HL-60 (cell line): Measurements from ENCODE around the gene CTTNBP2NL.

ENCODE experiments used
- DNase-seq, 2 experiments: peaks; one replicate each; pipeline ENCODE4 v3.0.0-alpha.2; 2010 to 2020; ENCODE audit warnings: low read depth in 1 of 2, low spot score in 1 of 2
- H3K27ac ChIP-seq: fragments of 250-450 bp; sonication (Bioruptor Pico); replicated peaks from 2 replicates; pipeline ENCODE4 v1.5.1; 2020; ENCODE audit warnings: mild to moderate bottlenecking, moderate library complexity
- H3K27me3 ChIP-seq: fragments of 250-450 bp; sonication (Bioruptor Pico); 2 replicates; pipeline ENCODE4 v1.5.1; 2021; ENCODE audit warnings: mild to moderate bottlenecking, moderate library complexity; ENCODE audit not compliant: insufficient read depth, poor library complexity, severe bottlenecking
- H3K4me3 ChIP-seq: replicated peaks from 2 replicates; pipeline ENCODE4 v1.5.1; 2011; ENCODE audit warnings: mild to moderate bottlenecking, control low read depth, low read length; ENCODE audit not compliant: insufficient read depth
- GABPA ChIP-seq: IDR thresholded peaks from 2 replicates; pipeline ENCODE4 v1.6.1; 2012; ENCODE audit warnings: low read depth
- POLR2AphosphoS5 ChIP-seq: IDR thresholded peaks from 2 replicates; pipeline ENCODE4 v1.6.1; 2012; ENCODE audit warnings: low read depth
- SPI1 ChIP-seq: IDR thresholded peaks from 2 replicates; pipeline ENCODE4 v1.6.1; 2012; ENCODE audit warnings: low read depth, mild to moderate bottlenecking, borderline replicate concordance
- TF ChIP-seq, protein P1 (sequence below): IDR thresholded peaks from one replicate; pipeline ENCODE4 v1.5.1; 2011; ENCODE audit warnings: low read length, control low read depth, inconsistent platforms; ENCODE audit not compliant: insufficient read depth
- TF ChIP-seq, protein P2 (sequence below): IDR thresholded peaks from 2 replicates; pipeline ENCODE4 v1.6.1; 2012; ENCODE audit warnings: low read depth; ENCODE audit not compliant: insufficient replicate concordance

CTTNBP2NL gene

DNA sequence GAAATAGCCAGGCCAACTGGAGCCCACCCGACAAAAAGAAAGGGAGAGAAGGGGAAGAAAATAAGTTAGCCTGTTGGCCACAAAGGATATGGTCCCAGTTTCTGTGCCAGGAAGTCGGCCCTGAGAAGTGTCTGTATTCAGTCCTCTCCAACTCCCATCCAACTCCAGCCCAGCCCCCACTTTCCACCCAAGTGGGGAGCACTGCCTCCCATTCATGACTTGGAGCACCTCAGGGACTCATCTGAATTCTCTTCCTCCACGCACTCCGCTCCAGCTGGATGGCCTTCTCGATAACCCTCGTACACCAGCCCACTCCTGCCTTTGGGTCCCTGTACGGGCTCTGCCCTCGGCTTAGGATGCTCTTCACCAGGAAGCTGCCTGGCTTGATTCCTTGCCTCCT lies 110.7 kb downstream of the CTTNBP2NL start:
- H3K27ac ChIP-seq = no peak overlapping the region
- no peak overlapping the region for H3K4me3 ChIP-seq
- DNase-seq = no peak
- peaks cover 64% of the 10 kb centered on the region for H3K27me3 ChIP-seq
- TF ChIP-seq GABPA = no peak
- TF ChIP-seq, protein P1, sequence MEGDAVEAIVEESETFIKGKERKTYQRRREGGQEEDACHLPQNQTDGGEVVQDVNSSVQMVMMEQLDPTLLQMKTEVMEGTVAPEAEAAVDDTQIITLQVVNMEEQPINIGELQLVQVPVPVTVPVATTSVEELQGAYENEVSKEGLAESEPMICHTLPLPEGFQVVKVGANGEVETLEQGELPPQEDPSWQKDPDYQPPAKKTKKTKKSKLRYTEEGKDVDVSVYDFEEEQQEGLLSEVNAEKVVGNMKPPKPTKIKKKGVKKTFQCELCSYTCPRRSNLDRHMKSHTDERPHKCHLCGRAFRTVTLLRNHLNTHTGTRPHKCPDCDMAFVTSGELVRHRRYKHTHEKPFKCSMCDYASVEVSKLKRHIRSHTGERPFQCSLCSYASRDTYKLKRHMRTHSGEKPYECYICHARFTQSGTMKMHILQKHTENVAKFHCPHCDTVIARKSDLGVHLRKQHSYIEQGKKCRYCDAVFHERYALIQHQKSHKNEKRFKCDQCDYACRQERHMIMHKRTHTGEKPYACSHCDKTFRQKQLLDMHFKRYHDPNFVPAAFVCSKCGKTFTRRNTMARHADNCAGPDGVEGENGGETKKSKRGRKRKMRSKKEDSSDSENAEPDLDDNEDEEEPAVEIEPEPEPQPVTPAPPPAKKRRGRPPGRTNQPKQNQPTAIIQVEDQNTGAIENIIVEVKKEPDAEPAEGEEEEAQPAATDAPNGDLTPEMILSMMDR = no peak
- TF ChIP-seq POLR2AphosphoS5 = no peak
- TF ChIP-seq, protein P2, sequence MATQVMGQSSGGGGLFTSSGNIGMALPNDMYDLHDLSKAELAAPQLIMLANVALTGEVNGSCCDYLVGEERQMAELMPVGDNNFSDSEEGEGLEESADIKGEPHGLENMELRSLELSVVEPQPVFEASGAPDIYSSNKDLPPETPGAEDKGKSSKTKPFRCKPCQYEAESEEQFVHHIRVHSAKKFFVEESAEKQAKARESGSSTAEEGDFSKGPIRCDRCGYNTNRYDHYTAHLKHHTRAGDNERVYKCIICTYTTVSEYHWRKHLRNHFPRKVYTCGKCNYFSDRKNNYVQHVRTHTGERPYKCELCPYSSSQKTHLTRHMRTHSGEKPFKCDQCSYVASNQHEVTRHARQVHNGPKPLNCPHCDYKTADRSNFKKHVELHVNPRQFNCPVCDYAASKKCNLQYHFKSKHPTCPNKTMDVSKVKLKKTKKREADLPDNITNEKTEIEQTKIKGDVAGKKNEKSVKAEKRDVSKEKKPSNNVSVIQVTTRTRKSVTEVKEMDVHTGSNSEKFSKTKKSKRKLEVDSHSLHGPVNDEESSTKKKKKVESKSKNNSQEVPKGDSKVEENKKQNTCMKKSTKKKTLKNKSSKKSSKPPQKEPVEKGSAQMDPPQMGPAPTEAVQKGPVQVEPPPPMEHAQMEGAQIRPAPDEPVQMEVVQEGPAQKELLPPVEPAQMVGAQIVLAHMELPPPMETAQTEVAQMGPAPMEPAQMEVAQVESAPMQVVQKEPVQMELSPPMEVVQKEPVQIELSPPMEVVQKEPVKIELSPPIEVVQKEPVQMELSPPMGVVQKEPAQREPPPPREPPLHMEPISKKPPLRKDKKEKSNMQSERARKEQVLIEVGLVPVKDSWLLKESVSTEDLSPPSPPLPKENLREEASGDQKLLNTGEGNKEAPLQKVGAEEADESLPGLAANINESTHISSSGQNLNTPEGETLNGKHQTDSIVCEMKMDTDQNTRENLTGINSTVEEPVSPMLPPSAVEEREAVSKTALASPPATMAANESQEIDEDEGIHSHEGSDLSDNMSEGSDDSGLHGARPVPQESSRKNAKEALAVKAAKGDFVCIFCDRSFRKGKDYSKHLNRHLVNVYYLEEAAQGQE = no peak
- TF ChIP-seq SPI1 = no peak

DNA sequence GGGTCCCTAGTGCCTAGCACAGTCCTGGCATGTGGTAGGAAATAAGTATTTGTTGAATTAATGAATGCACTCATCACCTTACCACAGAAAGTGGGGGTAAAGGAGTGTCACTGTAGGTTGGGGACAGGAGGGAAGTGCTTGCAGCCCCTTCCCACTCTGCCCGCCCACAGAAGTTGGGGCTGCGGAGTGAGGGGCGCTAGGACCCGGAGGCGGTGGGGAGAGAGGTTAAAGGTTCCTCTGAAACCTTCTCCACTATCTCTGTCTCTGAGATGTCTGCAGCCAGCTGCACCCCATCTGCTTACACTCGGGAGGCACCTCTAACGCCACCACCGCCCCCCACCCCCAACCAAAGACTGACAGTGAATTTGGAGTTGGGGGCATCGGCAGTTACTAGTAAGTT lies 111.3 kb downstream of the CTTNBP2NL start:
- H3K27me3 ChIP-seq = peaks cover 58% of the 10 kb centered on the region
- TF ChIP-seq, protein P1 = no peak
- TF ChIP-seq GABPA = no peak
- TF ChIP-seq, protein P2 = no peak
- TF ChIP-seq SPI1 = no peak
- TF ChIP-seq POLR2AphosphoS5 = no peak
- DNase-seq = no peak
- H3K4me3 ChIP-seq = no peak overlapping the region
- no peak overlapping the region for H3K27ac ChIP-seq

DNA sequence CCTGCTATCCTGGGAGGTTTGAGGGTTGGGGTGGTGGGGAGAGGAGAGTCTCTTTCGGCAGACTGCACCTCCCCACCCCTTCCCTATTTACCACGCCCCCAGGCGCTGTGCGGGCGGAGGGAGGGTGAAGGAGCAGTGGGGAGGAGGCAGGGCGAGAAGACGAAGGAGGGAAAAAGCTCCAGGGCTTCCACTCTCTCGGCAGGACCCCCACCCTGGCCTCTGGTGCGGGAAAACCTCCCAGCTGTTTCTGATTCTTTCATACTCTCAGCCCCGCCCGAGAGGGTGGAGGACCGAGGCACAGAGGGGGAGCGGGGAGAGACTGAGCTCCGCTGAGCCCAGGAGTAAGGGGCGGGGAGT lies 111.9 kb downstream of the CTTNBP2NL start:
- no peak for TF ChIP-seq GABPA
- no peak for TF ChIP-seq POLR2AphosphoS5
- no peak for TF ChIP-seq SPI1
- Histone ChIP-seq H3K4me3 (no peak overlapping the region; the same call in 1 of the 2 replicates), H3K27ac (no peak overlapping the region), H3K27me3 (peaks cover 52% of the 10 kb centered on the region)
- no peak for DNase-seq

DNA sequence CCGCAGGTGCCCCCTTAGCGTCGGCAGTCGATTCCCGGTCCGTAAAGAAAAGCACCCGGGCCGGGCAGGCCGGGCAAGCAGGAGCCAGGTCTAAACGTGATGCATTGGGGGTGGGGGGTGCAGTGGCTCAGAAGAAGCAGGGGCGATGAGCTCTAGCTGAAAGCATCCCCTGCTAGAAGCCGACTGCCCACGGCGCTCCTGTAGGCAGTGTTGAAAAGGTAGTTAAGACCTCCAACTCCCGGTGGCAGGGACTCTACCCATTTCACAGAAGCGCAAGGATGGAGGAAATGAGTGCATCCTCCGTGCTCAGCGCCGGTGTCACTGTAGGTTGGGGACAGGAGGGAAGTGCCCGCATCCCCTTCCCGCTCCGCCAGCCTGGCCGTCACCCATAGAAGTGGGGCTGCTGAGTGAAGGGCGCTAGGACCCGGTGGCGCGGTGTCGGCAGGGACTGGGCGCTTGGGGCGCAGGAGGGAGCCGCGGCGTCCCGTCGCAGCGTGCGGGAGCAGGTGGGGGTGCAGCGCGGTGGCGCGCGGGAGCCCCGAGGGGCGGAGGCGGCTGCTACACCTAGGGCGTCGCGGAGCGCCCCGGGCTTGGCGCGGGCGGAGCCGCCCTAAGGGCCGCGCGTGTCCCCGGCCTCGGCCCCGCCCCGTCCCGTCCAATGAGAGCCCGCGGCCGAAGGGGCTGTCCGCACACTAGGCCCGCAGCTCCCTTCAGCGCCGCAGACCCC lies 112.4 kb downstream of the CTTNBP2NL start, which contains the start of gene WNT2B:
Gene WNT2B (plus strand): TSS at position 688 of the 727 bp plus-strand sequence. CDS start 298 bp downstream, outside the sequence.
- TF ChIP-seq, protein P1 = no peak
- TF ChIP-seq SPI1 = peak; percentile 9; the same call in 1 of the 2 replicates
- Histone ChIP-seq H3K27me3 (peaks cover 46% of the 10 kb centered on the region), H3K27ac (no peak within 1 kb of the TSS), H3K4me3 (peak within 1 kb of the TSS; percentile 34)
- DNase-seq = peak; percentile 40 to 42
